Pancreas (tissue), 10 donors: ENCODE results near the gene SP3. TPM values are rescaled to one million over a fixed set of nuclear protein-coding genes. Genes with fewer than 3 reads are reported as not detected.
A peak's percentile ranks its signal among the peaks of the same experiment; 100 is the strongest.

Source experiments
- ATAC-seq, 4 donors: fragments of 200-7000 bp; cut with Tn5 transposase; one replicate each; pipeline versions ENCODE4 v1.8.0 to v1.9.1; 2020; ENCODE audit warnings: mild to moderate bottlenecking in 4 of 4, moderate library complexity in 4 of 4
- DNase-seq, 6 donors: peaks; one replicate each; pipeline ENCODE4 v3.0.0-alpha.2; 2020
- FAIRE-seq: peaks from 2 replicates; lab custom pipeline; 2012; peaks lifted over from hg19 to GRCh38; lab: Jason Lieb, UNC
- H3K27ac ChIP-seq, 4 donors: fragments of 200-600 bp; sonication (generic); 1 replicate in 3 of 4; 2 replicates in 1 of 4; pipeline versions ENCODE4 v1.5.0 to v1.8.0; 2020
- H3K27me3 ChIP-seq, 4 donors: fragments of 200-600 bp; one replicate each; pipeline ENCODE4 v1.8.0; 2021
- H3K36me3 ChIP-seq, 3 donors: fragments of 200-600 bp; sonication (generic) in 1 of 3; one replicate each; pipeline versions ENCODE4 v1.5.0 to v1.8.0; 2020 to 2021
- H3K4me1 ChIP-seq, 3 donors: fragments of 200-600 bp; one replicate each; pipeline ENCODE4 v1.8.0; 2021
- H3K4me3 ChIP-seq, 4 donors: fragments of 200-600 bp; sonication (generic) in 2 of 4; one replicate each; pipeline versions ENCODE4 v1.5.0 to v1.8.0; 2020 to 2021
- H3K9me3 ChIP-seq, 4 donors: fragments of 200-600 bp; one replicate each; pipeline ENCODE4 v1.8.0; 2021
- WGBS, 2 donors: extraction: QIAGEN DNeasy Blood & Tissue Kit; methylation state at CpG; one replicate each; pipeline ENCODE4 v1.1.7; 2013; 5-methylcytosine and 5-hydroxymethylcytosine counted together
- intact Hi-C, 3 donors: fragments of 100-400 bp; cut with DNase I; formaldehyde crosslinking; loops; one replicate each; pipeline versions ENCODE4 v1.11.1 to v1.14.2; 2022
- polyA plus RNA-seq, 2 donors: library from polyadenylated mRNA; stranded (reverse); fragments of 200-250 nt; gene quantifications; one replicate each; pipeline ENCODE4 v1.2.3, GENCODE V29; 2013
- total RNA-seq, 6 donors: library from RNA; stranded (reverse); fragmentation: NEBNext Ultra II Directional in 4 of 6; extraction: Animal tissue kit (Norgen Biotek cat#: 25700) in 4 of 6; gene quantifications; one replicate each; pipeline versions ENCODE4 v1.2.1 to v1.2.4, GENCODE V29; 2021 to 2023
- TF ChIP-seq, protein P1 (sequence below), 4 donors: fragments of 200-600 bp; sonication (generic) in 3 of 4; IDR thresholded peaks; one replicate each; pipeline versions ENCODE4 v1.5.0 to v1.8.0; 2021; ENCODE audit warnings: antibody characterized with exemption in 4 of 4
- donor health status: healthy with polysubstance abuse.
- donor health status: DM: no; HTN: no; CAD: no; lungs with moderate emphysema.
- donor health status: DM: no; HTN: no; CAD: no.
- donor health status: control.
- donor health status: control.
- donor health status: Bipolar disorder and iron deficiency.
- donor health status: DM: yes; HTN: yes; CAD: no.
- donor health status: DM: no; HTN: no; CAD: no.
- donor health status: DM: no; HTN: no; CAD: no.
- donor health status: DM: yes; HTN: yes; CAD: no.

Gene SP3
- total and polyA plus RNA-seq, 8 donors: 5.6 to 48.0 (median 27.6) TPM

GRCh38 chr2:173999272-173999671, 34.1 kb upstream of the SP3 start:
- Histone ChIP-seq H3K9me3 (no peaks in the 10 kb centered on the region), H3K4me3 (no peak overlapping the region), H3K27me3 (no peaks in the 10 kb centered on the region), H3K36me3 (no peaks in the 10 kb centered on the region), H3K4me1 (peaks cover 8 to 35% (median 12%) of the 10 kb centered on the region in 3 donors), H3K27ac (peak overlapping the region in 2 of 4 donors; percentile 6 to 37)
- FAIRE-seq (no peak), DNase-seq (peak; percentile 72 to 91 (median 82)), ATAC-seq (peak; percentile 60 to 83 (median 66))
- 51 to 55% methylated on average over 6 of the region's 6 CpGs for WGBS, 2 donors
- TF ChIP-seq, protein P1, sequence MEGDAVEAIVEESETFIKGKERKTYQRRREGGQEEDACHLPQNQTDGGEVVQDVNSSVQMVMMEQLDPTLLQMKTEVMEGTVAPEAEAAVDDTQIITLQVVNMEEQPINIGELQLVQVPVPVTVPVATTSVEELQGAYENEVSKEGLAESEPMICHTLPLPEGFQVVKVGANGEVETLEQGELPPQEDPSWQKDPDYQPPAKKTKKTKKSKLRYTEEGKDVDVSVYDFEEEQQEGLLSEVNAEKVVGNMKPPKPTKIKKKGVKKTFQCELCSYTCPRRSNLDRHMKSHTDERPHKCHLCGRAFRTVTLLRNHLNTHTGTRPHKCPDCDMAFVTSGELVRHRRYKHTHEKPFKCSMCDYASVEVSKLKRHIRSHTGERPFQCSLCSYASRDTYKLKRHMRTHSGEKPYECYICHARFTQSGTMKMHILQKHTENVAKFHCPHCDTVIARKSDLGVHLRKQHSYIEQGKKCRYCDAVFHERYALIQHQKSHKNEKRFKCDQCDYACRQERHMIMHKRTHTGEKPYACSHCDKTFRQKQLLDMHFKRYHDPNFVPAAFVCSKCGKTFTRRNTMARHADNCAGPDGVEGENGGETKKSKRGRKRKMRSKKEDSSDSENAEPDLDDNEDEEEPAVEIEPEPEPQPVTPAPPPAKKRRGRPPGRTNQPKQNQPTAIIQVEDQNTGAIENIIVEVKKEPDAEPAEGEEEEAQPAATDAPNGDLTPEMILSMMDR (IDR thresholded peaks at IDR 0.05): no peak
- intact Hi-C loops: no loop called here

GRCh38 chr2:173998386-173998785, 33.2 kb upstream of the SP3 start:
- Histone ChIP-seq H3K9me3 (no peaks in the 10 kb centered on the region), H3K4me1 (peaks cover 6 to 28% (median 8%) of the 10 kb centered on the region in 3 donors), H3K27me3 (no peaks in the 10 kb centered on the region), H3K36me3 (no peaks in the 10 kb centered on the region), H3K4me3 (no peak overlapping the region), H3K27ac (peak overlapping the region in 2 of 4 donors; percentile 3 to 37)
- DNase-seq (no peak), ATAC-seq (peak in 2 of 4 donors; percentile 30 to 39), FAIRE-seq (no peak)
- intact Hi-C loops: no loop called here
- WGBS, 2 donors: 70 to 71% methylated on average over 7 of the region's 7 CpGs
- TF ChIP-seq, protein P1 (IDR thresholded peaks at IDR 0.05): no peak

DNA sequence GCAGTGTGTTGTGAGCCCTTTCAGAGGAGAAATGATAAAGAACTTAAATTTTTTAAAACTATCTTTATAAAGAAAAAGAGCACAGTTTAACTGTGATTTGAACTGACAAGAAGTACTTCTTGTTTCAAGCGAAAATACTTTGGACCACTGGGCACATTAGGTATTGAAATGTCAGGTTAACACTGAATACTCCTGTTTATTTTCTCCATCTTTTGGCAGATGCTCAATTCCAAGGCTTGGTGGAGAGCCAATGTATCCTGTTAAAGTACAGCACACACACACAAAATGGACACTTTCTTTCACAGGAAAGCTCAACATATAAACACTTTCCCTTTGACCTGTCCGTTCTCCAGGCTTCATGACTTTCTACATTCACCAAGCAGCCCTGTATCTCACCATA, 32.6 kb upstream of the SP3 start:
- 18 to 23% methylated on average over 2 of the region's 2 CpGs for WGBS, 2 donors
- no peak for FAIRE-seq
- DNase-seq: peak in 2 of 6 donors; percentile 50 to 59

GRCh38 chr2:173997269-173997668, 32.1 kb upstream of the SP3 start:
- WGBS, 2 donors: 61 to 63% methylated on average over 7 of the region's 7 CpGs
- Histone ChIP-seq H3K9me3 (no peaks in the 10 kb centered on the region), H3K27ac (peak overlapping the region in 1 of 4 donors; percentile 37), H3K4me1 (peaks cover 6 to 24% (median 8%) of the 10 kb centered on the region in 3 donors), H3K27me3 (no peaks in the 10 kb centered on the region), H3K4me3 (no peak overlapping the region), H3K36me3 (no peaks in the 10 kb centered on the region)
- intact Hi-C loops: no loop called here
- DNase-seq (peak in 1 of 6 donors; percentile 73), ATAC-seq (peak in 3 of 4 donors; percentile 52 to 84 (median 73)), FAIRE-seq (no peak)
- TF ChIP-seq, protein P1 (IDR thresholded peaks at IDR 0.05): no peak

More for the DNA sequence above, 32.6 kb upstream of the SP3 start:
- Histone ChIP-seq H3K4me3 (no peak overlapping the region), H3K9me3 (no peaks in the 10 kb centered on the region), H3K4me1 (peaks cover 6 to 23% (median 8%) of the 10 kb centered on the region in 3 donors), H3K36me3 (no peaks in the 10 kb centered on the region), H3K27me3 (no peaks in the 10 kb centered on the region), H3K27ac (peak overlapping the region in 2 of 4 donors; percentile 3 to 37)
- intact Hi-C loops: no loop called here
- ATAC-seq: peak; percentile 54 to 71 (median 55)
- TF ChIP-seq, protein P1 (IDR thresholded peaks at IDR 0.05): no peak

DNA sequence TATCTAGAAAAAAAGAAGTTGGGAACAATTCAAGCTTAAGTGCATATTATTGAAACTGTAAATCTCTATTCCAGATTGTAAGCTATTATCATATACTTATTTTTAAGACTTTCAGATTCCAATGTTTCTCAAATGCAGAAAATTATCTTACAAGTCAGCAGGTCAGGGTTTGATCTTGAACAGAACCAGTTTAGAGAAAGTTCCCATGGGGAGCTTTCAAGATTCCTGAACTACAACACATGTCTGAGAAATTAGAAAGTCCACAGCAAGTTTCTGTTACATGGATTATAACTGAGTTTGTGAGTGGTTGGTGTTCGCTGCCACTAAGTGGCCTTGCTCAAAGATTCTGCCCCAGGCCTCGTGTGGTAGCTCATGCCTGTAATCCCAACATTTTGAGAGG, 31.6 kb upstream of the SP3 start:
- WGBS, 2 donors: 80 to 82% methylated on average over 2 of the region's 2 CpGs
- no peaks in the 10 kb centered on the region for H3K9me3 ChIP-seq
- H3K36me3 ChIP-seq: no peaks in the 10 kb centered on the region
- intact Hi-C loops: no loop called here
- FAIRE-seq (no peak), ATAC-seq (no peak), DNase-seq (no peak)
- peaks cover 8 to 29% (median 10%) of the 10 kb centered on the region in 3 donors for H3K4me1 ChIP-seq
- TF ChIP-seq, protein P1 (IDR thresholded peaks at IDR 0.05): no peak
- H3K27me3 ChIP-seq: no peaks in the 10 kb centered on the region
- no peak overlapping the region for H3K4me3 ChIP-seq
- peak overlapping the region in 1 of 4 donors; percentile 37 for H3K27ac ChIP-seq
